Gastrocnemius medialis (tissue), 4 donors: ENCODE data around the gene IQCK. TPM values are rescaled to one million over a fixed set of nuclear protein-coding genes. Genes with fewer than 3 reads are reported as not detected.

Experiments used
- ATAC-seq, 2 donors: fragments of 150-250 bp; one replicate each; pipeline ENCODE4 v1.9.1; 2016
- DNase-seq, 2 donors: peaks; one replicate each; pipeline ENCODE4 v3.0.0-alpha.2; 2019
- H3K27ac ChIP-seq, 4 donors: fragments of 200-600 bp; sonication (generic); 1 replicate in 1 of 4; 2 replicates in 3 of 4; pipeline ENCODE4 v1.5.1; 2016 to 2018; ENCODE audit warnings: mild to moderate bottlenecking in 2 of 4, moderate library complexity in 1 of 4
- H3K27me3 ChIP-seq, 3 donors: fragments of 200-600 bp; sonication (generic) in 2 of 3; 1 replicate in 1 of 3; 2 replicates in 2 of 3; pipeline versions ENCODE4 v1.5.1 to v1.6.0; 2016 to 2019; ENCODE audit warnings: mild to moderate bottlenecking in 1 of 3, moderate library complexity in 1 of 3
- H3K36me3 ChIP-seq, 2 donors: fragments of 200-600 bp; sonication (generic) in 1 of 2; one replicate each; pipeline ENCODE4 v1.5.1; 2017 to 2018
- H3K4me1 ChIP-seq, 2 donors: fragments of 200-600 bp; sonication (generic) in 1 of 2; one replicate each; pipeline ENCODE4 v1.5.1; 2016 to 2017; ENCODE audit warnings: mild to moderate bottlenecking in 2 of 2
- H3K4me3 ChIP-seq, 4 donors: fragments of 200-600 bp; sonication (generic) in 3 of 4; 1 replicate in 1 of 4; 2 replicates in 3 of 4; pipeline ENCODE4 v1.5.1; 2016 to 2019; ENCODE audit warnings: mild to moderate bottlenecking in 2 of 4
- H3K9me3 ChIP-seq, 3 donors: fragments of 200-600 bp; sonication (generic) in 2 of 3; 1 replicate in 1 of 3; 2 replicates in 2 of 3; pipeline ENCODE4 v1.5.1; 2016 to 2019
- POLR2A ChIP-seq, 2 donors: fragments of 450-650 bp; IDR thresholded peaks; one replicate each; pipeline ENCODE4 v1.6.1; 2017; ENCODE audit warnings: antibody characterized with exemption in 2 of 2, mild to moderate bottlenecking in 2 of 2, moderate library complexity in 2 of 2
- in situ Hi-C, 4 donors: fragments of 200-750 bp; cut with MboI; loops; one replicate each; pipeline versions ENCODE4 v1.15.0 to v1.8.0; 2017; ENCODE audit warnings: low sequenced_read_pairs in 4 of 4
- intact Hi-C: fragments of 100-400 bp; cut with DNase I; formaldehyde crosslinking; loops from one replicate; pipeline ENCODE4 v1.15.1; 2023; ENCODE audit warnings: low total_unique reads
- total RNA-seq, 4 donors: library from RNA; depleted of rRNA; stranded (reverse); fragments of >200 nt; gene quantifications; one replicate each; pipeline versions ENCODE4 v1.1.0 to v1.2.3, GENCODE V29; 2016
- TF ChIP-seq, protein P1 (sequence below), 5 experiments: fragments of 450-650 bp in 3 of 5; fragments of 200-600 bp in 2 of 5; sonication (generic) in 2 of 5; IDR thresholded peaks in 4 of 5; conservative IDR thresholded peaks in 1 of 5; 1 replicate in 4 of 5; 2 replicates in 1 of 5; pipeline ENCODE4 v1.5.1; 2016 to 2019; ENCODE audit warnings: antibody characterized with exemption in 5 of 5, mild to moderate bottlenecking in 3 of 5, moderate library complexity in 3 of 5

Gene IQCK
- total RNA-seq, 4 donors from 2014 or later = 8.3 to 17.3 (median 9.4) TPM

DNA sequence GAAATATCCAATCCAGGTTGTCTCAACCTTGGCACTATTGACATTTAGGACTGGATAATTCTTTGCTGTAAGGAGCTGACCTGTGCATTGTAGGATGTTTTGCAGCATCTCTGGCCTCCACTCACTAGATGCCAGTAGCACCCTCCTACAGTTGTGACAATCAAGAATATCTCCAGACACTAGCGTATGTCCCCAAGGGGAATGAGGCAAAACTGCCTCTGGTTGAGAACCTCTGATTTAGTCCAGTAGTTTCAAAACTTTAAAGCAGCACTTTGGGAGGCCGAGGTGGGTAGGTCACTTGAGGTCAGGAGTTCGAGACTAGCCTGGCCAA, 48.4 kb downstream of the IQCK start:
- TF ChIP-seq, protein P1, sequence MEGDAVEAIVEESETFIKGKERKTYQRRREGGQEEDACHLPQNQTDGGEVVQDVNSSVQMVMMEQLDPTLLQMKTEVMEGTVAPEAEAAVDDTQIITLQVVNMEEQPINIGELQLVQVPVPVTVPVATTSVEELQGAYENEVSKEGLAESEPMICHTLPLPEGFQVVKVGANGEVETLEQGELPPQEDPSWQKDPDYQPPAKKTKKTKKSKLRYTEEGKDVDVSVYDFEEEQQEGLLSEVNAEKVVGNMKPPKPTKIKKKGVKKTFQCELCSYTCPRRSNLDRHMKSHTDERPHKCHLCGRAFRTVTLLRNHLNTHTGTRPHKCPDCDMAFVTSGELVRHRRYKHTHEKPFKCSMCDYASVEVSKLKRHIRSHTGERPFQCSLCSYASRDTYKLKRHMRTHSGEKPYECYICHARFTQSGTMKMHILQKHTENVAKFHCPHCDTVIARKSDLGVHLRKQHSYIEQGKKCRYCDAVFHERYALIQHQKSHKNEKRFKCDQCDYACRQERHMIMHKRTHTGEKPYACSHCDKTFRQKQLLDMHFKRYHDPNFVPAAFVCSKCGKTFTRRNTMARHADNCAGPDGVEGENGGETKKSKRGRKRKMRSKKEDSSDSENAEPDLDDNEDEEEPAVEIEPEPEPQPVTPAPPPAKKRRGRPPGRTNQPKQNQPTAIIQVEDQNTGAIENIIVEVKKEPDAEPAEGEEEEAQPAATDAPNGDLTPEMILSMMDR (IDR thresholded peaks at IDR 0.05 in 4 of 5, conservative IDR thresholded peaks at IDR 0.05 in 1 of 5) = no peak
- TF ChIP-seq POLR2A (IDR thresholded peaks at IDR 0.05) = no peak
- intact Hi-C loops (no loop called here), in situ Hi-C loops (no loop called here)
- no peaks in the 10 kb centered on the region for H3K36me3 ChIP-seq
- no peak overlapping the region for H3K27ac ChIP-seq
- no peak for ATAC-seq
- no peak for DNase-seq
- H3K4me3 ChIP-seq = no peak overlapping the region
- H3K4me1 ChIP-seq = peaks cover 0 to 8% of the 10 kb centered on the region in 2 donors
- no peaks in the 10 kb centered on the region for H3K9me3 ChIP-seq
- H3K27me3 ChIP-seq = no peaks in the 10 kb centered on the region

DNA sequence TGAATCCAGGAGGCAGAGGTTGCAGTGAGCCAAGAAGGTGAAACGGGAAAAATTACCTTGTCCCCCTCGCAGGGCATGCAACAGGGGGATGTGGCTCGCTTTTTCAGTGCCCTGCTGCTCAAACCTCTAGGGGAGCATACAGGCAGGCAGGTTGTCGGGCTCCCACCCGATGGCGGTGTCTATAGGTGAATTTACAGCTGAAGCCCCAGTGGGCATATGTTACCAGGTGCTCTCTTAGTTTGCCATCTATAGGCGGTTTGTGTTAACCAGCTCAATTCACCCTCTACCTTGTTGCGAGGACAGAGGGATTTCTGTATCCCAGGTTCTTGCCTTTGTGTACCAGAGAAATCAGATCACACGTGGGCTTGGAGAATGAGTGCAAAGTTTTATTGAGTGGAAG, 48.9 kb downstream of the IQCK start:
- Histone ChIP-seq H3K36me3 (no peaks in the 10 kb centered on the region), H3K9me3 (no peaks in the 10 kb centered on the region), H3K4me1 (peaks cover 0 to 8% of the 10 kb centered on the region in 2 donors), H3K4me3 (no peak overlapping the region), H3K27ac (no peak overlapping the region), H3K27me3 (no peaks in the 10 kb centered on the region)
- DNase-seq = no peak
- no peak for TF ChIP-seq POLR2A (IDR thresholded peaks at IDR 0.05)
- TF ChIP-seq, protein P1 (IDR thresholded peaks at IDR 0.05 in 4 of 5, conservative IDR thresholded peaks at IDR 0.05 in 1 of 5) = no peak
- ATAC-seq = no peak
- in situ Hi-C loops = no loop called here
- intact Hi-C loops = no loop called here

DNA sequence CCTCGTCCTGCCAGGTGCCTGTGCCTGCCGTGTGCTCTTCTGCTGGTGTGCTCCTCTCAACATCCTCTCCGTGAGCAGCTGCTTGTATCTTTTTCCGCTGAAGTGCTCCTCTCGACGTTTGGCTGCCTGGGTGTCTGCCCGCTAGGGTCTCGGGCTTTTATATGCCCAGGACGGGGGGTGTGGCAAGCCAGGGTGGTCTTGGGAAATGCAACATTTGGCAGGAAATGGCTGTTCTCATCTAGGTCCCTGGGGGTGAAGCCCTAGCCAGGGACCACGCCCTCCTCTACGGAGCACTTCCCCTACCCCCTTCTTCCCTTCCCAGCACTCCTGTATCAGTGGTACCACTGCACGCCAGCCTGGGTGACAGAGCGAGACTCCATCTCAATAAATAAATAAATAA, 49.4 kb downstream of the IQCK start:
- no peaks in the 10 kb centered on the region for H3K27me3 ChIP-seq
- intact Hi-C loops (no loop called here), in situ Hi-C loops (no loop called here)
- H3K4me3 ChIP-seq = no peak overlapping the region
- H3K4me1 ChIP-seq = peaks cover 0 to 8% of the 10 kb centered on the region in 2 donors
- H3K27ac ChIP-seq = no peak overlapping the region
- DNase-seq (no peak), ATAC-seq (no peak)
- TF ChIP-seq, protein P1 (IDR thresholded peaks at IDR 0.05 in 4 of 5, conservative IDR thresholded peaks at IDR 0.05 in 1 of 5) = no peak
- no peak for TF ChIP-seq POLR2A (IDR thresholded peaks at IDR 0.05)
- no peaks in the 10 kb centered on the region for H3K36me3 ChIP-seq
- no peaks in the 10 kb centered on the region for H3K9me3 ChIP-seq

DNA sequence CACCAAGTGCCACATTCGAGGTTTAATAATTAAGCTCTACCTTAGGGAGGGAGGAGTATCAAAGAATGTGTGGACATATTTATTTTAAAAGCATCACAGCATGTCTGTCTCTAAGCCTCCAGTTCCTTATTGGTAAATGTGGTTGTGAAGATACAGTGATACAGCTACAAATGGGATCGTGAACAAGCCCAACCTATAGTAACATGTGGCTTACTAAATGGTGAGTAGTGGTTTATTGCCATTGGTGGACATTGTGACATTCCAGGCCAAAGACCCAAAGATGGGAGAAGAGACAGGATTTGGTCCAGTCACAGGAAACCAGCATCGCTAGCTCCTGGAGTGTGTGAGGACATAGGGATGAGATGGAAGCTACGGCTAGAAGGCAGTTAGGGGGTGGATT, 51.2 kb downstream of the IQCK start:
- Histone ChIP-seq H3K4me3 (no peak overlapping the region), H3K36me3 (no peaks in the 10 kb centered on the region), H3K27ac (no peak overlapping the region), H3K9me3 (no peaks in the 10 kb centered on the region), H3K27me3 (no peaks in the 10 kb centered on the region), H3K4me1 (peaks cover 0 to 2% of the 10 kb centered on the region in 2 donors)
- ATAC-seq = no peak
- intact Hi-C loops = no loop called here
- in situ Hi-C loops = no loop called here
- TF ChIP-seq, protein P1 (IDR thresholded peaks at IDR 0.05 in 4 of 5, conservative IDR thresholded peaks at IDR 0.05 in 1 of 5) = no peak
- no peak for TF ChIP-seq POLR2A (IDR thresholded peaks at IDR 0.05)
- no peak for DNase-seq

DNA sequence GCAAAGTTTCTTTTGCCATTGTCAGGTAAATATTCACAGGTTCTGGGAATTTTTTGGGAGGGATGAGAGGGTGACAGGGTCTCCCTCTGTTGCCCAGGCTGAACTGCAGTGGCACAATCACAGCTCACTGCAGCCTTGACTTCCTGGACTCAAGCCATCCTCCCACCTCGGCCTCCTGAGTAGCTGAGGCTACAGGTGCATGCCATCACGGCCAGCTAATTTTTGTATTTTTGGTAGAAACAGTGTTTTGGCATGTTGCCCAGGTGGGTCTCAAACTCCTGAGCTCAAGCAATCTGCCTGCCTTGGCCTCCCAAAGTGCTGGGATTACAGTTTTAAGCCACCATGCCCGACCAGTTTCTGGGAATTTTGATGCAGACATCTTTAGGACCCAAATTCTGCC, 53.0 kb downstream of the IQCK start:
- TF ChIP-seq, protein P1 (IDR thresholded peaks at IDR 0.05 in 4 of 5, conservative IDR thresholded peaks at IDR 0.05 in 1 of 5) = no peak
- no peak for TF ChIP-seq POLR2A (IDR thresholded peaks at IDR 0.05)
- intact Hi-C loops = no loop called here

More for the DNA sequence above, 53.0 kb downstream of the IQCK start:
- Histone ChIP-seq H3K9me3 (no peaks in the 10 kb centered on the region), H3K27me3 (no peaks in the 10 kb centered on the region), H3K27ac (no peak overlapping the region), H3K4me3 (no peak overlapping the region), H3K36me3 (no peaks in the 10 kb centered on the region), H3K4me1 (no peaks in the 10 kb centered on the region)
- ATAC-seq (no peak), DNase-seq (no peak)
- in situ Hi-C loops = loop anchor here in 1 of 4 donors (5.0 kb wide), 1 partner anchor 46 kb away; no protein-coding TSS in a partner anchor
